Measurements from ENCODE around the gene ROBO1. TPM values are rescaled to one million over a fixed set of nuclear protein-coding genes. Genes with fewer than 3 reads are reported as not detected.

The ROBO1 gene
- total and polyA plus RNA-seq, 12 donors: 6.4 to 144 (median 43.9) TPM

DNA sequence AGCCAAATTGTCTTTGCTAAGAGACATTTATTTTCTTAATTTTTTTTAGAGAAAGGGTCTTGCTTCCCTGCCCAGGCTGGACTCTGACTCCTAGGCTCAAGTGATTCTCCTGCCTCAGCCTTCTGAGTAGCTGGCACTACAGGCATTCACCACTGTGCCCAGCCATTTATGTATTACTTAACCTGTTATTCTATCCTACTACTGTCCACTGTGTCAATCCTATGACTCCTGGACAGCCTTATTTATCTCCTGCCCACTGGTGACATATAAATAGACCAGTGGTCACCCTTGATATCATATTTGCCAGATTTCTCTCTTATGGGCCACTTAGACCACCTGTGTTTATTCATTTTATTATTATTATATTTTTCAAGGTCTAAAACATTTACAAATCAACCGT lies 161.4 kb downstream of the ROBO1 start:
- Histone ChIP-seq H3K27ac (no peak overlapping the region), H3K4me3 (no peak overlapping the region), H3K4me1 (replicated peaks in 1 of 2) (no peaks in the 10 kb centered on the region), H3K27me3 (no peaks in the 10 kb centered on the region), H3K36me3 (replicated peaks in 1 of 2) (no peaks in the 10 kb centered on the region), H3K9me3 (replicated peaks in 1 of 3) (no peaks in the 10 kb centered on the region)
- WGBS, 4 donors: 71 to 80% (median 72%) methylated on average over 1 of the region's 1 CpG
- intact Hi-C loops (cut with DNase I): no loop called here
- no peak for TF ChIP-seq POLR2A (IDR thresholded peaks at IDR 0.05)
- TF ChIP-seq, protein P1, sequence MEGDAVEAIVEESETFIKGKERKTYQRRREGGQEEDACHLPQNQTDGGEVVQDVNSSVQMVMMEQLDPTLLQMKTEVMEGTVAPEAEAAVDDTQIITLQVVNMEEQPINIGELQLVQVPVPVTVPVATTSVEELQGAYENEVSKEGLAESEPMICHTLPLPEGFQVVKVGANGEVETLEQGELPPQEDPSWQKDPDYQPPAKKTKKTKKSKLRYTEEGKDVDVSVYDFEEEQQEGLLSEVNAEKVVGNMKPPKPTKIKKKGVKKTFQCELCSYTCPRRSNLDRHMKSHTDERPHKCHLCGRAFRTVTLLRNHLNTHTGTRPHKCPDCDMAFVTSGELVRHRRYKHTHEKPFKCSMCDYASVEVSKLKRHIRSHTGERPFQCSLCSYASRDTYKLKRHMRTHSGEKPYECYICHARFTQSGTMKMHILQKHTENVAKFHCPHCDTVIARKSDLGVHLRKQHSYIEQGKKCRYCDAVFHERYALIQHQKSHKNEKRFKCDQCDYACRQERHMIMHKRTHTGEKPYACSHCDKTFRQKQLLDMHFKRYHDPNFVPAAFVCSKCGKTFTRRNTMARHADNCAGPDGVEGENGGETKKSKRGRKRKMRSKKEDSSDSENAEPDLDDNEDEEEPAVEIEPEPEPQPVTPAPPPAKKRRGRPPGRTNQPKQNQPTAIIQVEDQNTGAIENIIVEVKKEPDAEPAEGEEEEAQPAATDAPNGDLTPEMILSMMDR (IDR thresholded peaks at IDR 0.05): no peak
- DNase-seq: no peak

DNA sequence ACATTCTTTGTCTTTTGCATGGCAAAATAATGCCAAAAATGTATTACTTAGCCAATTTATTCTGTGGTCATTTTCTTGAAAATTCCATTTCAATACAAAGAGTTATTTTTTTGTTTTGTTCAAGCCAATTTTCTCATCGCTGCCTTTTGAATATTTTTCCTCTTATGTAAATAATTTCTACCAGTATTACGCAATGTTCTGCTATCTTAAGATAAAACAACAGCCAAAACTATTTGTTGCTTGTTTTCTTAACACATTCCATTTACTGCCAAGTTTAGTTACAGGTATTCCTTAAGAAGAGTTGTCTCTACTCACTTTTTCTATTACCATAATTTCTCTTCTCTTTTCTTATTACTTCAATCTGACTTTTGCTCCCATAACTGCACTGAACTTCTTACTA lies 163.1 kb downstream of the ROBO1 start:
- WGBS, 4 donors: 44 to 58% (median 52%) methylated on average over 2 of the region's 2 CpGs

DNA sequence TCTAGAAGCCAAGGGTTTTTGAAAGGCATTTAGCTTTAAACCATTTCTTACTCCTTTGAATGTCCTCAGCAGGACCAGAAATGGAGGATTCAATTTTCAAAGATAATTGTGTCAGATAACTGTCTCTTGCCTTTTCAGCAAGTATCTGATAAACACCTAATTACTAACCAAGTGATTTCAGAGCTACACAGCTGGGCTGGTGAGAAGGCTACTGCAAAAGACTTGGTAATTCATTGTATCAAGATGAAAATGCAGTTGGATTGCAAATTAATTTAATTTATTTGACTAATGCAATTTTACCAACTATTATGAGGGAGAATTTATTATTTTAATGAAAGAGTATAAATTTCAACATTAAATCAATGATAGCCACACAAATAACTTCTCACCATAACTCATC lies 165.4 kb downstream of the ROBO1 start:
- no peaks in the 10 kb centered on the region for H3K36me3 ChIP-seq (replicated peaks in 1 of 2)
- TF ChIP-seq, protein P1 (IDR thresholded peaks at IDR 0.05): no peak
- no peak for TF ChIP-seq POLR2A (IDR thresholded peaks at IDR 0.05)
- no peaks in the 10 kb centered on the region for H3K27me3 ChIP-seq
- H3K4me3 ChIP-seq: no peak overlapping the region
- intact Hi-C loops (cut with DNase I): no loop called here
- H3K27ac ChIP-seq: no peak overlapping the region
- no peaks in the 10 kb centered on the region for H3K9me3 ChIP-seq (replicated peaks in 1 of 3)
- DNase-seq: no peak
- H3K4me1 ChIP-seq (replicated peaks in 1 of 2): no peaks in the 10 kb centered on the region

More for the DNA sequence above, 163.1 kb downstream of the ROBO1 start:
- no peaks in the 10 kb centered on the region for H3K27me3 ChIP-seq
- intact Hi-C loops (cut with DNase I): no loop called here
- TF ChIP-seq, protein P1 (IDR thresholded peaks at IDR 0.05): no peak
- no peak for TF ChIP-seq POLR2A (IDR thresholded peaks at IDR 0.05)
- H3K4me3 ChIP-seq: no peak overlapping the region
- no peaks in the 10 kb centered on the region for H3K9me3 ChIP-seq (replicated peaks in 1 of 3)
- no peak for DNase-seq
- no peak overlapping the region for H3K27ac ChIP-seq
- no peaks in the 10 kb centered on the region for H3K36me3 ChIP-seq (replicated peaks in 1 of 2)
- H3K4me1 ChIP-seq (replicated peaks in 1 of 2): no peaks in the 10 kb centered on the region

DNA sequence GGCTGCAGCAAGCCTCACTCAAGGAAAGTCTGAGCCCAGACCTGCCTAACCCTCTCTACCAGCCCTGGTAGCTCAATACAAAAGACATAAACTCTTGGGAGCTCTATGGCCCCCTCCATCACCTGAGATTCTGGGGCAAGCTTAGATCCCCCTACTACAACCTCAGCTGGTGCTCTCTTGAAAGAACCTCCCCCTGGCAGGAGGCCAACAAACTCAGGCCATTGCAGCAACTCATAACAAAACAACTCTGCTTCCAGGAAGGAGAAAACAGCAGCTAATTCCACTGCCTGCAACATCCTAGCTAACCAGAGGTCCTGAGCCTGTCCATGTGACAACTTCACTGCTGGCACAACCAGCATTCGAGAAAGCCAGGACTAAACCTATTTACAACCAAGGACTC lies 169.2 kb downstream of the ROBO1 start:
- 29 to 59% (median 42%) methylated on average over 1 of the region's 1 CpG for WGBS, 4 donors
- Histone ChIP-seq H3K36me3 (replicated peaks in 1 of 2) (no peaks in the 10 kb centered on the region), H3K4me3 (no peak overlapping the region), H3K4me1 (replicated peaks in 1 of 2) (no peaks in the 10 kb centered on the region), H3K27ac (no peak overlapping the region), H3K27me3 (no peaks in the 10 kb centered on the region), H3K9me3 (replicated peaks in 1 of 3) (no peaks in the 10 kb centered on the region)
- no peak for TF ChIP-seq POLR2A (IDR thresholded peaks at IDR 0.05)
- TF ChIP-seq, protein P1 (IDR thresholded peaks at IDR 0.05): no peak
- peak in 5 of 7 donors; percentile 9 to 57 (median 20) for DNase-seq
- intact Hi-C loops (cut with DNase I): no loop called here
